CD14-positive monocyte (primary cell): ENCODE results near the gene ACOT9. TPM values are rescaled to one million over a fixed set of nuclear protein-coding genes. Genes with fewer than 3 reads are reported as not detected.

Source experiments
- DNase-seq, 3 donors: peaks; one replicate each; pipeline ENCODE4 v3.0.0-alpha.2; 2011 to 2022
- H2AFZ ChIP-seq: 2 replicates; pipeline ENCODE4 v1.6.0; 2012; ENCODE audit warnings: mild to moderate bottlenecking, low read depth, low read length, inconsistent platforms; ENCODE audit not compliant: insufficient read depth, poor library complexity, severe bottlenecking
- H3K27ac ChIP-seq, 2 donors: 1 replicate in 1 of 2; 2 replicates in 1 of 2; pipeline ENCODE4 v1.5.1; 2012 to 2013; ENCODE audit warnings: low read length in 2 of 2, control low read depth in 1 of 2, inconsistent platforms in 1 of 2, low read depth in 1 of 2, mild to moderate bottlenecking in 1 of 2
- H3K27me3 ChIP-seq, 2 donors: one replicate each; pipeline versions ENCODE4 v1.6.0 to v1.6.1; 2011 to 2013; ENCODE audit warnings: low read length in 2 of 2; ENCODE audit not compliant: control insufficient read depth in 2 of 2, insufficient read depth in 2 of 2
- H3K36me3 ChIP-seq, 2 donors: replicated peaks in 1 of 2; 1 replicate in 1 of 2; 2 replicates in 1 of 2; pipeline versions ENCODE4 v1.5.1 to v1.6.1; 2012 to 2013; ENCODE audit warnings: low read length in 2 of 2, control low read depth in 1 of 2, inconsistent platforms in 1 of 2, mild to moderate bottlenecking in 1 of 2; ENCODE audit not compliant: insufficient read depth in 2 of 2, control insufficient read depth in 1 of 2
- H3K4me1 ChIP-seq, 2 donors: 1 replicate in 1 of 2; 2 replicates in 1 of 2; pipeline versions ENCODE4 v1.5.1 to v1.6.1; 2012 to 2013; ENCODE audit warnings: low read length in 2 of 2, control low read depth in 1 of 2, inconsistent platforms in 1 of 2, mild to moderate bottlenecking in 1 of 2, moderate library complexity in 1 of 2; ENCODE audit not compliant: insufficient read depth in 2 of 2, control insufficient read depth in 1 of 2
- H3K4me2 ChIP-seq: replicated peaks from 2 replicates; pipeline ENCODE3; 2012; ENCODE audit warnings: low read length, moderate library complexity, mild to moderate bottlenecking; ENCODE audit not compliant: poor library complexity, severe bottlenecking; ENCODE audit errors: extremely low read depth
- H3K4me3 ChIP-seq, 3 experiments: fragments of 200-600 bp in 1 of 3; sonication (generic) in 1 of 3; replicated peaks in 1 of 3; 1 replicate in 2 of 3; 2 replicates in 1 of 3; pipeline ENCODE4 v1.5.1; 2011 to 2013; ENCODE audit warnings: low read length in 3 of 3, mild to moderate bottlenecking in 3 of 3, control low read depth in 2 of 3, low read depth in 2 of 3, inconsistent platforms in 1 of 3, moderate library complexity in 1 of 3
- H3K79me2 ChIP-seq: 2 replicates; pipeline ENCODE4 v1.6.0; 2012; ENCODE audit warnings: mild to moderate bottlenecking, control low read depth, inconsistent platforms, low read length, moderate library complexity; ENCODE audit not compliant: insufficient read depth
- H3K9ac ChIP-seq: 2 replicates; pipeline ENCODE4 v1.6.0; 2017; ENCODE audit warnings: low read length, mild to moderate bottlenecking; ENCODE audit not compliant: insufficient read depth, poor library complexity, severe bottlenecking
- H3K9me3 ChIP-seq, 2 donors: replicated peaks in 1 of 2; 1 replicate in 1 of 2; 2 replicates in 1 of 2; pipeline versions ENCODE4 v1.5.1 to v1.6.1; 2012 to 2013; ENCODE audit warnings: low read length in 2 of 2, control low read depth in 1 of 2; ENCODE audit not compliant: control insufficient read depth in 1 of 2, insufficient read depth in 1 of 2
- H4K20me1 ChIP-seq: 2 replicates; pipeline ENCODE4 v1.6.0; 2012; ENCODE audit warnings: mild to moderate bottlenecking, low read length, control low read depth, moderate library complexity; ENCODE audit not compliant: insufficient read depth
- H3K27ac Mint-ChIP-seq, 7 donors: one replicate each; pipeline ENCODE4 v1.8.0; 2020; ENCODE audit warnings: mild to moderate bottlenecking in 7 of 7, mixed read lengths in 7 of 7, moderate library complexity in 6 of 7, inconsistent platforms in 2 of 7
- H3K27me3 Mint-ChIP-seq, 3 donors: one replicate each; pipeline ENCODE4 v1.8.0; 2021 to 2022; ENCODE audit warnings: low read depth in 3 of 3, mild to moderate bottlenecking in 3 of 3, mixed read lengths in 3 of 3, moderate library complexity in 3 of 3, inconsistent platforms in 1 of 3
- H3K36me3 Mint-ChIP-seq, 2 donors: one replicate each; pipeline ENCODE4 v1.8.0; 2020; ENCODE audit warnings: mixed read lengths in 2 of 2, inconsistent platforms in 1 of 2, mild to moderate bottlenecking in 1 of 2
- H3K4me1 Mint-ChIP-seq: one replicate; pipeline ENCODE4 v1.8.0; 2020; ENCODE audit warnings: mild to moderate bottlenecking, mixed read lengths
- H3K4me3 Mint-ChIP-seq, 2 donors: one replicate each; pipeline ENCODE4 v1.8.0; 2020; ENCODE audit warnings: mild to moderate bottlenecking in 2 of 2, mixed read lengths in 2 of 2, moderate library complexity in 1 of 2
- H3K9me3 Mint-ChIP-seq, 7 donors: one replicate each; pipeline ENCODE4 v1.8.0; 2020 to 2022; ENCODE audit warnings: mixed read lengths in 7 of 7, mild to moderate bottlenecking in 6 of 7, moderate library complexity in 6 of 7, inconsistent platforms in 2 of 7
- CTCF ChIP-seq: fragments of 200-600 bp; IDR thresholded peaks from one replicate; pipeline ENCODE4 v1.8.0; 2022; ENCODE audit warnings: antibody characterized with exemption, mild to moderate bottlenecking
- whole genome bisulfite sequencing: methylation state at CpG from one replicate; pipeline ENCODE4 v1.1.5; 2013; ENCODE audit warnings: missing lambda C conversion rate; ENCODE audit not compliant: insufficient coverage; 5-methylcytosine and 5-hydroxymethylcytosine counted together
- intact Hi-C, 2 donors: fragments of 100-400 bp; cut with micrococcal nuclease; formaldehyde crosslinking; loops; one replicate each; pipeline versions ENCODE4 v1.15.0 to v1.15.1; 2023
- polyA plus RNA-seq, 3 donors: library from polyadenylated mRNA; depleted of rRNA in 1 of 3; unstranded in 2 of 3; stranded (reverse) in 1 of 3; fragments of 300-500 nt in 2 of 3; fragments of >200 nt in 1 of 3; fragmentation: Illumina TruSeq in 2 of 3; gene quantifications; 1 replicate in 2 of 3; 2 replicates in 1 of 3; pipeline ENCODE4 v1.2.3, GENCODE V29; 2012 to 2021

ACOT9 gene
- polyA plus RNA-seq, 3 donors: 49.2 to 69.3 (median 51.8) TPM

DNA sequence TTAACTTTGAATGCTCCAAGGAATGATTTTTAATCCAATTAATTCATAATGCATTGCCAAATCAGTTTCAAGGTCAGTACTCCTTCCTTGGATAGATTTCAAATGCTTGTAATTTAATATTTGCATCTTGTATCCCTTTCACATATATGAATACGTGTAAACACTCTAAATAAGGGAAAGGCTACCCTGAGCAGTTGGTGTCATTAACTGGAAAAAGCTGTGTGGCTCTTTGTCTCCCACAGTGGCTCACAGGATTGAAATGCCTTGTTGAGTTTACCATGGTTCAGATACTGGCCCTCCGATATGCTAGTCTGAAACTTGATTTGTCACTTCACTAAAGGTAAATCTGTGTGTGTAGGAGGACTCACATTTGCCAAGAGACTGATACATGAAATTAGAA lies 16.7 kb upstream of the ACOT9 start:
- Mint-ChIP-seq H3K27ac (no peak overlapping the region), H3K27me3 (peaks cover 0 to 11% (median 0%) of the 10 kb centered on the region in 3 donors), H3K4me1 (peaks cover 4% of the 10 kb centered on the region), H3K36me3 (no peaks in the 10 kb centered on the region), H3K9me3 (peaks cover 0 to 5% (median 0%) of the 10 kb centered on the region in 7 donors), H3K4me3 (no peak overlapping the region)
- no peaks in the 10 kb centered on the region for H3K79me2 ChIP-seq
- H2AFZ ChIP-seq: no peak overlapping the region
- no peaks in the 10 kb centered on the region for H3K36me3 ChIP-seq
- H3K27ac ChIP-seq: no peak overlapping the region
- no peak overlapping the region for H3K4me2 ChIP-seq
- H3K4me1 ChIP-seq: peaks cover 0 to 3% of the 10 kb centered on the region in 2 donors
- no CpG with 5 or more reads among the region's 2 CpGs for WGBS
- no peaks in the 10 kb centered on the region for H3K27me3 ChIP-seq
- intact Hi-C loops: no loop called here
- no peak overlapping the region for H3K9ac ChIP-seq
- H3K9me3 ChIP-seq: no peaks in the 10 kb centered on the region
- no peaks in the 10 kb centered on the region for H4K20me1 ChIP-seq
- no peak overlapping the region for H3K4me3 ChIP-seq
- no peak for TF ChIP-seq CTCF
- DNase-seq: no peak

DNA sequence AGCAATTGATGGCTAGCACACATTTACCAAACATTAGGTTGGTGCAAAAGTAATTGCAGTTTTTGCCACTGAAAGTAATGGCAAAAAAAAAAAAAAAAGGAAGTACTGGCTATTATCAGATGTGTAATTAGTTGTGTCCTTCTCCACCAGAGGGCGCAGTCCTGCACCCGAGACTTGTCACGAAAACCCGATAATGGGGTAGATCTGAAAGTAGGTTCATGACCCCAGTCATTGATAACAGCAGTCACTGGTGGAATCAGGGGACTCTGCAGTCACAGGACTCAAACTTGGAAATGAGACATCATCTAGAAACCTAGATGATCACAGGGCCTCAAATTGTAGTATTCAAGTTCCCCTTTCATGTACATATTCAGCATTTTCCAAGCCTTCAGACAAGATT lies 13.1 kb upstream of the ACOT9 start:
- H3K27me3 Mint-ChIP-seq: peaks cover 0 to 14% (median 0%) of the 10 kb centered on the region in 3 donors
- H2AFZ ChIP-seq: no peak overlapping the region
- intact Hi-C loops: no loop called here
- peak overlapping the region; percentile 54 to 81 for H3K4me3 Mint-ChIP-seq
- H3K27ac Mint-ChIP-seq: peak overlapping the region in 6 of 7 donors; percentile 9 to 86 (median 68)
- H3K27me3 ChIP-seq: no peaks in the 10 kb centered on the region
- peak; percentile 68 for TF ChIP-seq CTCF
- H3K79me2 ChIP-seq: no peaks in the 10 kb centered on the region
- H3K4me1 Mint-ChIP-seq: peaks cover 4% of the 10 kb centered on the region
- H3K4me3 ChIP-seq: peak overlapping the region in 1 of 3 experiments; percentile 31
- H3K36me3 Mint-ChIP-seq: no peaks in the 10 kb centered on the region
- no peaks in the 10 kb centered on the region for H4K20me1 ChIP-seq
- H3K27ac ChIP-seq: no peak overlapping the region
- no peak overlapping the region for H3K9ac ChIP-seq
- WGBS: no CpG with 5 or more reads among the region's 4 CpGs
- H3K36me3 ChIP-seq: no peaks in the 10 kb centered on the region
- peaks cover 0 to 3% of the 10 kb centered on the region in 2 donors for H3K4me1 ChIP-seq
- H3K4me2 ChIP-seq: peak overlapping the region; percentile 38
- peak; percentile 69 to 82 (median 72) for DNase-seq
- peaks cover 0 to 3% (median 0%) of the 10 kb centered on the region in 7 donors for H3K9me3 Mint-ChIP-seq
- H3K9me3 ChIP-seq: no peaks in the 10 kb centered on the region
